NCI-H2107 treated with DMSO at 0.1 percent for 48 hours (cell line): ENCODE measurements around the gene ELP1.
A peak's percentile ranks its signal among the peaks of the same experiment; 100 is the strongest.
"Not testable (repeated sequence)": the region's sequence is repeated elsewhere in the genome, so short reads cannot be mapped to it uniquely, and the experiment has no call there.

ENCODE experiments used
- DNase-seq: peaks from one replicate; lab custom pipeline; 2025; ENCODE audit not compliant: unreplicated experiment; lab: John Stamatoyannopoulos, UW

The ELP1 gene

GRCh38 chr9:108928386-108928785, 5.5 kb downstream of the ELP1 start:
- DNase-seq: no peak

- no peak for DNase-seq
These were observed 9.5 kb downstream of the ELP1 start for GRCh38 chr9:108924466-108924865.

- DNase-seq: no peak
These were observed 12.7 kb downstream of the ELP1 start for GRCh38 chr9:108921200-108921599.

- DNase-seq: not testable (repeated sequence)
These were observed 13.5 kb downstream of the ELP1 start for GRCh38 chr9:108920401-108920800.

GRCh38 chr9:108919517-108919916, 14.4 kb downstream of the ELP1 start:
- no peak for DNase-seq

- DNase-seq: no peak
These were observed 20.5 kb downstream of the ELP1 start for GRCh38 chr9:108913391-108913790.

GRCh38 chr9:108911820-108912219, 22.1 kb downstream of the ELP1 start:
- no peak for DNase-seq

- no peak for DNase-seq
These were observed 23.0 kb downstream of the ELP1 start for GRCh38 chr9:108910914-108911313.

- DNase-seq: no peak
These were observed 23.5 kb downstream of the ELP1 start for GRCh38 chr9:108910402-108910801.

GRCh38 chr9:108905494-108905893, 28.4 kb downstream of the ELP1 start:
- no peak for DNase-seq

GRCh38 chr9:108904161-108904560, 29.8 kb downstream of the ELP1 start:
- no peak for DNase-seq

- no peak for DNase-seq
These were observed 30.4 kb downstream of the ELP1 start for GRCh38 chr9:108903420-108904103.

GRCh38 chr9:108900176-108900575, 33.7 kb downstream of the ELP1 start:
- no peak for DNase-seq

- DNase-seq: not testable (repeated sequence)
These were observed 34.8 kb downstream of the ELP1 start for GRCh38 chr9:108899023-108899695.

- DNase-seq: no peak
These were observed 36.4 kb downstream of the ELP1 start for GRCh38 chr9:108897324-108898096.

- DNase-seq: no peak
These were observed 39.5 kb downstream of the ELP1 start for GRCh38 chr9:108894225-108894997.

- DNase-seq: peak; percentile 10
These were observed 44.3 kb downstream of the ELP1 start for GRCh38 chr9:108889649-108890067.

- not testable (repeated sequence) for DNase-seq
These were observed 47.2 kb downstream of the ELP1 start for GRCh38 chr9:108886594-108887271.

- DNase-seq: peak; percentile 45
These were observed 48.1 kb downstream of the ELP1 start for GRCh38 chr9:108885643-108886348.

- DNase-seq: no peak
These were observed 49.2 kb downstream of the ELP1 start for GRCh38 chr9:108884701-108885100.
